Caco-2 (cell line): ENCODE data around the gene POMGNT2. TPM values are rescaled to one million over a fixed set of nuclear protein-coding genes. Genes with fewer than 3 reads are reported as not detected.

Experiments used
- BruUV-seq: library from RNA; stranded (reverse); fragments of 400-500 nt; replicated peaks from 2 replicates; lab custom pipeline; 2021; lab: Mats Ljungman, UMichigan
- CTCF ChIA-PET: fragments of 300-600 bp; sonication (Branson Sonifier 250); formaldehyde crosslinking; loops from one replicate; lab custom pipeline; 2022; ENCODE audit warnings: antibody characterized with exemption; lab: Charles Lee
- POLR2A ChIA-PET: fragments of 300-600 bp; sonication (Branson Sonifier 250); formaldehyde crosslinking; loops from one replicate; lab custom pipeline; 2022; ENCODE audit warnings: antibody characterized with exemption; lab: Charles Lee
- DNase-seq, 2 experiments: peaks; one replicate each; pipeline versions ENCODE4 v3.0.0 to v3.0.0-alpha.2; 2020 to 2022
- H3K27me3 ChIP-seq: replicated peaks from 2 replicates; pipeline ENCODE4 v1.6.0; 2011; ENCODE audit warnings: low read length; ENCODE audit not compliant: control insufficient read depth, insufficient read depth
- H3K36me3 ChIP-seq: 2 replicates; pipeline ENCODE4 v1.5.1; 2011; ENCODE audit warnings: low read length; ENCODE audit not compliant: control insufficient read depth, insufficient read depth
- H3K4me1 ChIP-seq: fragments of 250-450 bp; sonication (Bioruptor Pico); 2 replicates; pipeline ENCODE4 v1.5.1; 2020; ENCODE audit warnings: mild to moderate bottlenecking
- H3K4me3 ChIP-seq: 2 replicates; pipeline ENCODE4 v1.5.1; 2011; ENCODE audit warnings: low read depth, mild to moderate bottlenecking, control low read depth, low read length
- H3K9me3 ChIP-seq: fragments of 250-450 bp; sonication (Bioruptor Pico); 2 replicates; pipeline ENCODE4 v1.5.1; 2020; ENCODE audit warnings: mild to moderate bottlenecking, moderate library complexity
- H3K27ac Mint-ChIP-seq: one replicate; pipeline ENCODE4 v1.8.0; 2022; ENCODE audit warnings: mixed read lengths; ENCODE audit not compliant: unreplicated experiment
- H3K27me3 Mint-ChIP-seq: one replicate; pipeline ENCODE4 v1.8.0; 2022; ENCODE audit warnings: mixed read lengths; ENCODE audit not compliant: insufficient read depth, unreplicated experiment
- H3K36me3 Mint-ChIP-seq: one replicate; pipeline ENCODE4 v1.8.0; 2022; ENCODE audit warnings: mild to moderate bottlenecking, mixed read lengths; ENCODE audit not compliant: insufficient read depth, unreplicated experiment
- H3K4me1 Mint-ChIP-seq: one replicate; pipeline ENCODE4 v1.8.0; 2022; ENCODE audit warnings: low read depth, mixed read lengths; ENCODE audit not compliant: unreplicated experiment
- H3K4me3 Mint-ChIP-seq: one replicate; pipeline ENCODE4 v1.8.0; 2022; ENCODE audit warnings: mild to moderate bottlenecking, moderate library complexity, mixed read lengths; ENCODE audit not compliant: unreplicated experiment
- H3K9me3 Mint-ChIP-seq: one replicate; pipeline ENCODE4 v1.8.0; 2022; ENCODE audit warnings: mixed read lengths; ENCODE audit not compliant: unreplicated experiment
- intact Hi-C: fragments of 100-400 bp; cut with micrococcal nuclease; formaldehyde crosslinking; loops from one replicate; pipeline ENCODE4 v1.10.0; 2022; ENCODE audit not compliant: unreplicated experiment
- total RNA-seq: library from RNA; stranded (reverse); gene quantifications from 2 replicates; pipeline ENCODE4 v1.2.3, GENCODE V29; 2022
- TF ChIP-seq, protein P1 (sequence below), 2 experiments: fragments of 200-600 bp in 1 of 2; IDR thresholded peaks; 1 replicate in 1 of 2; 2 replicates in 1 of 2; pipeline versions ENCODE4 v1.5.1 to v1.8.0; 2011 to 2022; ENCODE audit warnings: antibody characterized with exemption in 1 of 2, control low read depth in 1 of 2, inconsistent platforms in 1 of 2, low read depth in 1 of 2, low read length in 1 of 2, mild to moderate bottlenecking in 1 of 2, moderate library complexity in 1 of 2; ENCODE audit not compliant: insufficient read depth in 1 of 2, severe bottlenecking in 1 of 2, unreplicated experiment in 1 of 2

The POMGNT2 gene
- total RNA-seq, 1 experiment from 2014 or later, result 10.1 TPM

DNA sequence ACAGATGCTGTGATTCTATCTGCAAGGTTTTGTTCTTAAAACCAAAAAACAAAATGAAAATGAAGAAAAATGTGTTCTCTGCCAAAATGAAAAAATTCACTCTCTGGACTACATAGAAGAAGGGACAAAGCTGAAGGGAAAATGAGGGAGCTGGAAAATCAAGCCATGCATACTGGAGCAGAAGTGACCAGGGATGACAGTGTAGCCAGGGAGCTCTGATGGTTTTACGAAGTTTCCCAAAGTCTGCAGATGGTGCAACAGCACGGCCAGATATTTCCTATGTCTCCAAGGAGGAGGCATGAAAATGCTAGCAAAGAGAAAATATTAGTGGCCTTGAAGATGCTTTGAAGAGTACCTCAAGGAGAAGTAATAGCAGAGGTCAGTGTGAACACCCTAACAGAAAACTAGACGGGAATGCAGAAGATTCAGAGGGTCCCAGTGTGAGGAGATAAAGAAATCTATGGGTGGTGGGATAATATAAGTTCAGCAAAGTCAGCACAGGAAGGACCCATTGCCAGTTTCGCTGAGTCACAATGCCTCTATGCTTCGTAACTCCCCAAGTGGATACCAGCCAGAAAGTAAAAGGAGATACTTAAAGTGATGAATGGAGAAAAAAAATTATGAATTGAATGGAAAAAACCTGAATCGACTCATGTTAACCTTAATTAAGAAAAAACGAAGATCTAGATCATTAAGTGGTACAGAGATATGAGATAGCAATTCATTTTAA lies 39.0 kb upstream of the POMGNT2 start:
- Mint-ChIP-seq H3K4me3 (no peak overlapping the region), H3K4me1 (no peaks in the 10 kb centered on the region), H3K27ac (no peak overlapping the region), H3K27me3 (peaks cover 20% of the 10 kb centered on the region), H3K9me3 (peaks cover 19% of the 10 kb centered on the region), H3K36me3 (peaks cover 5% of the 10 kb centered on the region)
- TF ChIP-seq, protein P1, sequence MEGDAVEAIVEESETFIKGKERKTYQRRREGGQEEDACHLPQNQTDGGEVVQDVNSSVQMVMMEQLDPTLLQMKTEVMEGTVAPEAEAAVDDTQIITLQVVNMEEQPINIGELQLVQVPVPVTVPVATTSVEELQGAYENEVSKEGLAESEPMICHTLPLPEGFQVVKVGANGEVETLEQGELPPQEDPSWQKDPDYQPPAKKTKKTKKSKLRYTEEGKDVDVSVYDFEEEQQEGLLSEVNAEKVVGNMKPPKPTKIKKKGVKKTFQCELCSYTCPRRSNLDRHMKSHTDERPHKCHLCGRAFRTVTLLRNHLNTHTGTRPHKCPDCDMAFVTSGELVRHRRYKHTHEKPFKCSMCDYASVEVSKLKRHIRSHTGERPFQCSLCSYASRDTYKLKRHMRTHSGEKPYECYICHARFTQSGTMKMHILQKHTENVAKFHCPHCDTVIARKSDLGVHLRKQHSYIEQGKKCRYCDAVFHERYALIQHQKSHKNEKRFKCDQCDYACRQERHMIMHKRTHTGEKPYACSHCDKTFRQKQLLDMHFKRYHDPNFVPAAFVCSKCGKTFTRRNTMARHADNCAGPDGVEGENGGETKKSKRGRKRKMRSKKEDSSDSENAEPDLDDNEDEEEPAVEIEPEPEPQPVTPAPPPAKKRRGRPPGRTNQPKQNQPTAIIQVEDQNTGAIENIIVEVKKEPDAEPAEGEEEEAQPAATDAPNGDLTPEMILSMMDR (IDR thresholded peaks at IDR 0.05; ENCODE audit: insufficient read depth in 1 of 2, low read depth in 1 of 2, low read length in 1 of 2, severe bottlenecking in 1 of 2, unreplicated experiment in 1 of 2), result no peak
- H3K27me3 ChIP-seq, result no peaks in the 10 kb centered on the region
- H3K4me3 ChIP-seq, result no peak overlapping the region
- H3K4me1 ChIP-seq, result peaks cover 4% of the 10 kb centered on the region; the same call in 1 of the 2 replicates
- DNase-seq, result no peak
- intact Hi-C loops, result no loop called here
- no peaks in the 10 kb centered on the region for H3K36me3 ChIP-seq
- CTCF ChIA-PET, result no interaction called here
- POLR2A ChIA-PET, result no interaction called here
- H3K9me3 ChIP-seq, result no peaks in the 10 kb centered on the region
- BruUV-seq, result no TSS peak

DNA sequence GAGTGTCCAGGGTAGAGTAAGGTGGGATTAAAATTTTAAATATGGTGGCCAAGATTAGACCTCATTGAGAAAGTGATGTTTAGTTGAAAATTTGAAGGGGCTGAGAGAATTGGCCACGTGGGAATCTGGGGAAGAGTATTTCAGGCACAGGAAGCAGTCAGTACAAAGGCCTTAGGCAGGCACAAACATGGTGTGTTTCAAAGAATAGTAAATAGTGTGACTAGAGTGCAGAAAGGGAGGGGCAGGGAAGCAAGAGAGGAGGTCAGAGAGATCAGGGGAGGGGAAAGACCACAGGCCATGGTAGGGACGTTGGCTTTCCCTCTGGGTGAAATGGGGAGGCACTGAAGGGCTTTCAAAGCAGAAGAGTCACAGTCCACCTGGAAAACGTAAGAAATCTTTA lies 36.6 kb upstream of the POMGNT2 start:
- no peaks in the 10 kb centered on the region for H3K9me3 ChIP-seq
- TF ChIP-seq, protein P1 (IDR thresholded peaks at IDR 0.05; ENCODE audit: insufficient read depth in 1 of 2, low read depth in 1 of 2, low read length in 1 of 2, severe bottlenecking in 1 of 2, unreplicated experiment in 1 of 2), result no peak
- H3K27me3 Mint-ChIP-seq, result peaks cover 20% of the 10 kb centered on the region
- intact Hi-C loops, result no loop called here
- CTCF ChIA-PET, result no interaction called here
- no TSS peak for BruUV-seq
- H3K9me3 Mint-ChIP-seq, result peaks cover 9% of the 10 kb centered on the region
- no peaks in the 10 kb centered on the region for H3K27me3 ChIP-seq
- no peak overlapping the region for H3K4me3 ChIP-seq
- no peaks in the 10 kb centered on the region for H3K4me1 Mint-ChIP-seq
- POLR2A ChIA-PET, result no interaction called here
- H3K27ac Mint-ChIP-seq, result no peak overlapping the region
- H3K36me3 ChIP-seq, result no peaks in the 10 kb centered on the region
- DNase-seq, result no peak
- H3K4me3 Mint-ChIP-seq, result no peak overlapping the region
- H3K36me3 Mint-ChIP-seq, result no peaks in the 10 kb centered on the region
- H3K4me1 ChIP-seq, result no peaks in the 10 kb centered on the region

DNA sequence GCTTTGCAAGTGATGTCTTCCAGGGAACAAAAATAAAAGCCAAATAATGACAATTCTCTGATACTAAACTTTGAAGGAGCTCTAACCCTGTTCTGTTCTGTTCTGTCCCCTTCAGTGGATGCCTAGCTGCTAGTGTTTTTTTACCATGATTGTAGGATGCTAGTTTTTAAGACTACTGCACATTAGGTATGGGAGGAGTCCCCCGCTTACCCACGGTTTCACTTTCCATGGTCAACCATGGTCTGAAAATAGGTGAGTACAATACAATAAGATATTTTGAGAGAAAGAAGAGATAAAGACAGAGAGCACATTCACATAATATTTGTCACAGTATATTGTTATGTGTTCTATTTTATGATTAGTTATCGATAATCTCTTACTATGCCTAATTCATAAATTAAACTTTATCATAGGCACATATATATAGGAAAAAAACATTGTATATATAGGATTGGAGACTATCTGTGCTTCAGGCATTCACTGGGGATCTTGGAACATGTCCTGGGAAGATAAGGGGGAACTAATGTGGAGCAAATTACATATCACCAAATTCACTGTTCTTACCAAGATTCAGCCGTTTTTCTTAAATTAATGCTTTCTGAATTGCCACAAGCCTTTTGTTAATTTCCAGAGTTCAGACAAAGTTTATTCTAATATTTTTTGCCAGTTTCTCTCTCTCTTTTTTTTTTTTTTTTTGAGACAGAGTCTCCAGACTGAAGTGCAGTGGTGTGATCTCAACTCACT lies 32.8 kb upstream of the POMGNT2 start:
- H3K4me1 ChIP-seq, result no peaks in the 10 kb centered on the region
- H3K9me3 ChIP-seq, result no peaks in the 10 kb centered on the region
- DNase-seq, result no peak
- ChIA-PET POLR2A (no interaction called here), CTCF (interaction anchor here (0.6 kb wide), 1 partner anchor 404 kb away, joined by 3 read pairs; no protein-coding TSS in a partner anchor)
- H3K36me3 ChIP-seq, result no peaks in the 10 kb centered on the region
- intact Hi-C loops, result no loop called here
- H3K27me3 ChIP-seq, result no peaks in the 10 kb centered on the region
- Mint-ChIP-seq H3K9me3 (no peaks in the 10 kb centered on the region), H3K4me3 (no peak overlapping the region), H3K4me1 (no peaks in the 10 kb centered on the region), H3K36me3 (no peaks in the 10 kb centered on the region), H3K27me3 (peaks cover 18% of the 10 kb centered on the region), H3K27ac (no peak overlapping the region)
- no TSS peak for BruUV-seq
- TF ChIP-seq, protein P1 (IDR thresholded peaks at IDR 0.05; ENCODE audit: insufficient read depth in 1 of 2, low read depth in 1 of 2, low read length in 1 of 2, severe bottlenecking in 1 of 2, unreplicated experiment in 1 of 2), result no peak
- no peak overlapping the region for H3K4me3 ChIP-seq
